Endothelial cell of umbilical vein (primary cell): ENCODE results near the gene TERT. TPM values are rescaled to one million over a fixed set of nuclear protein-coding genes. Genes with fewer than 3 reads are reported as not detected.

Experiments used
- BruUV-seq: library from RNA; stranded (reverse); fragments of 400-500 nt; replicated peaks from 2 replicates; lab custom pipeline; 2021; lab: Mats Ljungman, UMichigan
- CTCF ChIA-PET: fragments of 300-600, 350-600 bp; sonication (Branson Sonifier 250); formaldehyde crosslinking; loops from one replicate; lab custom pipeline; 2021; ENCODE audit warnings: antibody characterized with exemption, inconsistent platforms; lab: Charles Lee
- POLR2A ChIA-PET: fragments of 300-600, 350-600 bp; sonication (Branson Sonifier 250); formaldehyde crosslinking; loops from one replicate; lab custom pipeline; 2021; ENCODE audit warnings: antibody characterized with exemption, inconsistent platforms; lab: Charles Lee
- DNase-seq: peaks from one replicate; pipeline ENCODE4 v3.0.0-alpha.2; 2011; ENCODE audit warnings: low read depth, low spot score
- FAIRE-seq: peaks from 2 replicates; lab custom pipeline; 2011; peaks lifted over from hg19 to GRCh38; lab: Jason Lieb, UNC
- H2AFZ ChIP-seq: 2 replicates; pipeline ENCODE4 v1.6.0; 2012; ENCODE audit warnings: low read depth, low read length, control low read depth, inconsistent platforms
- H3K27ac ChIP-seq: 2 replicates; pipeline ENCODE4 v1.5.1; 2011; ENCODE audit warnings: low read depth, mild to moderate bottlenecking, control low read depth, low read length, moderate library complexity; ENCODE audit not compliant: insufficient read depth
- H3K27me3 ChIP-seq, 2 experiments: 2 replicates each; pipeline versions ENCODE4 v1.6.0 to v1.6.1; 2011; ENCODE audit warnings: low read length in 2 of 2, mixed read lengths in 1 of 2; ENCODE audit not compliant: control insufficient read depth in 2 of 2, insufficient read depth in 2 of 2
- H3K36me3 ChIP-seq, 2 experiments: 2 replicates in 1 of 2; 3 replicates in 1 of 2; pipeline ENCODE4 v1.5.1; 2011; ENCODE audit warnings: low read length in 2 of 2, mild to moderate bottlenecking in 1 of 2, moderate library complexity in 1 of 2; ENCODE audit not compliant: control insufficient read depth in 2 of 2, insufficient read depth in 2 of 2; ENCODE audit errors: extremely low read depth in 1 of 2
- H3K4me1 ChIP-seq: 3 replicates; pipeline ENCODE4 v1.5.1; 2011; ENCODE audit warnings: mild to moderate bottlenecking, low read length; ENCODE audit not compliant: control insufficient read depth, insufficient read depth; ENCODE audit errors: extremely low read depth
- H3K4me2 ChIP-seq: 2 replicates; pipeline ENCODE4 v1.6.1; 2011; ENCODE audit warnings: low read length, control low read depth, mixed read lengths; ENCODE audit not compliant: insufficient read depth
- H3K4me3 ChIP-seq, 3 experiments: fragments of 200-600 bp in 1 of 3; sonication (generic), shearing (Covaris generic) in 1 of 3; replicated peaks in 1 of 3; 2 replicates each; pipeline ENCODE4 v1.5.1; 2011 to 2016; ENCODE audit warnings: control low read depth in 3 of 3, low read length in 3 of 3, mild to moderate bottlenecking in 2 of 3, inconsistent platforms in 1 of 3, low read depth in 1 of 3, moderate library complexity in 1 of 3; ENCODE audit not compliant: insufficient read depth in 1 of 3
- H3K79me2 ChIP-seq: 2 replicates; pipeline ENCODE4 v1.6.0; 2012; ENCODE audit warnings: low read length, inconsistent platforms; ENCODE audit not compliant: control insufficient read depth, insufficient read depth
- H3K9ac ChIP-seq: replicated peaks from 2 replicates; pipeline ENCODE3; 2011; ENCODE audit warnings: low read length, control low read depth; ENCODE audit not compliant: insufficient read depth; ENCODE audit errors: extremely low read depth
- H3K9me1 ChIP-seq: replicated peaks from 3 replicates; pipeline ENCODE4 v1.6.0; 2011; ENCODE audit warnings: mild to moderate bottlenecking, low read length; ENCODE audit not compliant: control insufficient read depth, insufficient read depth; ENCODE audit errors: extremely low read depth
- H3K9me3 ChIP-seq: replicated peaks from 2 replicates; pipeline ENCODE4 v1.5.1; 2012; ENCODE audit warnings: low read length, inconsistent platforms; ENCODE audit not compliant: control insufficient read depth, insufficient read depth
- H4K20me1 ChIP-seq: replicated peaks from 2 replicates; pipeline ENCODE3; 2011; ENCODE audit warnings: mild to moderate bottlenecking, low read length; ENCODE audit not compliant: control insufficient read depth, insufficient read depth; ENCODE audit errors: extremely low read depth
- CTCF ChIP-seq, 2 donors: IDR thresholded peaks; 1 replicate in 1 of 2; 2 replicates in 1 of 2; pipeline ENCODE4 v1.5.1; 2011; ENCODE audit warnings: low read length in 2 of 2, mild to moderate bottlenecking in 2 of 2, moderate library complexity in 2 of 2, control low read depth in 1 of 2, inconsistent platforms in 1 of 2, low read depth in 1 of 2; ENCODE audit not compliant: insufficient read depth in 1 of 2; ENCODE audit errors: extremely low read depth in 1 of 2
- FOS ChIP-seq: IDR thresholded peaks from 2 replicates; pipeline ENCODE4 v1.6.1; 2011; ENCODE audit warnings: mild to moderate bottlenecking, low read length, moderate library complexity, borderline replicate concordance; ENCODE audit not compliant: insufficient read depth
- GATA2 ChIP-seq: IDR thresholded peaks from 2 replicates; pipeline ENCODE4 v1.7.0; 2011; ENCODE audit warnings: low read depth, mild to moderate bottlenecking, moderate library complexity, mixed read lengths, low read length; ENCODE audit not compliant: insufficient read length, insufficient read depth
- JUN ChIP-seq: IDR thresholded peaks from 2 replicates; pipeline ENCODE4 v1.6.1; 2011; ENCODE audit warnings: borderline replicate concordance, low read depth; ENCODE audit not compliant: insufficient read length, insufficient read depth
- POLR2A ChIP-seq: IDR thresholded peaks from 2 replicates; pipeline ENCODE4 v1.6.1; 2012; ENCODE audit warnings: low read depth, mild to moderate bottlenecking, control low read depth, low read length
- POLR2AphosphoS5 ChIP-seq: IDR thresholded peaks from 2 replicates; pipeline ENCODE4 v1.6.1; 2012; ENCODE audit warnings: low read depth, mild to moderate bottlenecking, control low read depth, low read length, moderate library complexity; ENCODE audit not compliant: insufficient read depth
- dilution Hi-C: fragments of 300-500 bp; cut with MboI; formaldehyde crosslinking; loops from one replicate; pipeline ENCODE4 v1.15.0; 2019; ENCODE audit warnings: low sequenced_read_pairs; ENCODE audit not compliant: extremely low pct_ligation_motif_present
- intact Hi-C: fragments of 100-400 bp; cut with micrococcal nuclease; formaldehyde crosslinking; loops from one replicate; pipeline ENCODE4 v1.10.0; 2022
- polyA plus RNA-seq, 4 experiments: library from polyadenylated mRNA; depleted of rRNA in 3 of 4; stranded (reverse) in 3 of 4; unstranded in 1 of 4; fragments of >200 nt; gene quantifications; 2 replicates each; pipeline versions ENCODE4 v1.2.1 to v1.2.3, GENCODE V29; 2011 to 2012; ENCODE audit warnings: missing spikeins in 1 of 4
- total RNA-seq: library from RNA; stranded (reverse); gene quantifications from 2 replicates; pipeline ENCODE4 v1.2.3, GENCODE V29; 2021

The TERT gene
- total and polyA plus RNA-seq, 2 donors (not counting 3 experiments of a cell fraction or from before 2014, with no cell fraction given): 0.04 TPM; not detected in 1

- CTCF ChIA-PET: no interaction called here
- POLR2A ChIA-PET: no interaction called here
- dilution Hi-C loops: no loop called here
Measured at GRCh38 chr5:1247811-1248210, 47.1 kb downstream of the TERT start.

More at GRCh38 chr5:1247811-1248210, 47.1 kb downstream of the TERT start:
- no TSS peak for BruUV-seq
- Histone ChIP-seq H4K20me1 (no peaks in the 10 kb centered on the region), H3K4me3 (no peak overlapping the region), H3K36me3 (no peaks in the 10 kb centered on the region), H3K9me3 (no peaks in the 10 kb centered on the region), H3K9ac (no peak overlapping the region), H3K27me3 (peaks cover 0 to 3% of the 10 kb centered on the region in 2 experiments), H3K4me1 (no peaks in the 10 kb centered on the region), H3K4me2 (no peak overlapping the region), H3K27ac (no peak overlapping the region), H3K9me1 (no peaks in the 10 kb centered on the region), H2AFZ (no peak overlapping the region), H3K79me2 (no peaks in the 10 kb centered on the region)
- no peak for TF ChIP-seq JUN
- no peak for TF ChIP-seq GATA2
- no peak for TF ChIP-seq POLR2AphosphoS5
- no peak for TF ChIP-seq CTCF (IDR thresholded peaks at IDR 0.05; ENCODE audit: extremely low read depth in 1 of 2, insufficient read depth in 1 of 2, low read depth in 1 of 2, low read length in 2 of 2)
- TF ChIP-seq FOS: no peak
- TF ChIP-seq POLR2A: no peak
- intact Hi-C loops: no loop called here
- DNase-seq: no peak
- no peak for FAIRE-seq
